Measurements from ENCODE around the gene CBY3.
A peak's percentile ranks its signal among the peaks of the same experiment; 100 is the strongest.

Gene CBY3

DNA sequence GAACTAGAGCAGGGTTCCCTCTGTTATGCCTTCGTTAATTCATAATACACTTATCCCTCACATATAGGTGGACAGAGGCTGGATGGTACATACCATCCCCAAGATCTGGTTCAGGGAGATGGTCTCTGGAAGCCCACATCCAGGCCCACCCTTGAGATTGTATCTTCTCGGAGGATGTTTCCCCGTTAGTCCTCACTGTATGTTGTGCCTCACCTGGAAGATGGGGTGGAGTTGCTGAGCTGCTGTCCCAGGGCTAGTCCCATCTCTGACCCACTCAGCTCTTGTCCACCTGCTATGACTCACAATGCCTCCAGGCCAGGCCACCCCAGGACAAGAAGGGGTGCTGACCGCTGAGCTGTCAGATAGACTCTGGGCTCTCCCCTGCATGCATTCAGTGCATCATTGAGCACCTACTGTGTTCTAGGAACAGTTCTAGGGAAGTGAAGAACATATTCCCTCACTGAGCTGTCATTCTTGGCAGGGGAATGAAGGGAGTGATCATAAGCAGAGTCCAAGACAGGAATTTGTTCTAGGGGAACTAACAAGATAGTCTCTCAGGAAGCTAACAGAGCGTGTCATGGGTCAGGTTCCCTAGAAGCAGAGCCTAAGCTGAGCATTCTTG is at the start of gene CBY3:
Gene CBY3, minus strand, starts transcription at position 255 of the 622 bp plus-strand sequence. Its CDS starts 116 bp downstream, at position 139.
- TF ChIP-seq, protein P1, sequence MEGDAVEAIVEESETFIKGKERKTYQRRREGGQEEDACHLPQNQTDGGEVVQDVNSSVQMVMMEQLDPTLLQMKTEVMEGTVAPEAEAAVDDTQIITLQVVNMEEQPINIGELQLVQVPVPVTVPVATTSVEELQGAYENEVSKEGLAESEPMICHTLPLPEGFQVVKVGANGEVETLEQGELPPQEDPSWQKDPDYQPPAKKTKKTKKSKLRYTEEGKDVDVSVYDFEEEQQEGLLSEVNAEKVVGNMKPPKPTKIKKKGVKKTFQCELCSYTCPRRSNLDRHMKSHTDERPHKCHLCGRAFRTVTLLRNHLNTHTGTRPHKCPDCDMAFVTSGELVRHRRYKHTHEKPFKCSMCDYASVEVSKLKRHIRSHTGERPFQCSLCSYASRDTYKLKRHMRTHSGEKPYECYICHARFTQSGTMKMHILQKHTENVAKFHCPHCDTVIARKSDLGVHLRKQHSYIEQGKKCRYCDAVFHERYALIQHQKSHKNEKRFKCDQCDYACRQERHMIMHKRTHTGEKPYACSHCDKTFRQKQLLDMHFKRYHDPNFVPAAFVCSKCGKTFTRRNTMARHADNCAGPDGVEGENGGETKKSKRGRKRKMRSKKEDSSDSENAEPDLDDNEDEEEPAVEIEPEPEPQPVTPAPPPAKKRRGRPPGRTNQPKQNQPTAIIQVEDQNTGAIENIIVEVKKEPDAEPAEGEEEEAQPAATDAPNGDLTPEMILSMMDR (conservative IDR thresholded peaks at IDR 0.05; ENCODE audit: low read depth) = no peak
- peak within 1 kb of the TSS; percentile 13 for H3K27ac ChIP-seq
- no peak for DNase-seq (ENCODE audit: low spot score)
- ChIA-PET CTCF (interaction anchor here (1.1 to 1.3 kb wide), 2 partner anchors 23 to 25 kb away, joined by 4 to 5 read pairs; no protein-coding TSS in a partner anchor), POLR2A (ENCODE audit: low non-redundant PET) (no interaction called here)

DNA sequence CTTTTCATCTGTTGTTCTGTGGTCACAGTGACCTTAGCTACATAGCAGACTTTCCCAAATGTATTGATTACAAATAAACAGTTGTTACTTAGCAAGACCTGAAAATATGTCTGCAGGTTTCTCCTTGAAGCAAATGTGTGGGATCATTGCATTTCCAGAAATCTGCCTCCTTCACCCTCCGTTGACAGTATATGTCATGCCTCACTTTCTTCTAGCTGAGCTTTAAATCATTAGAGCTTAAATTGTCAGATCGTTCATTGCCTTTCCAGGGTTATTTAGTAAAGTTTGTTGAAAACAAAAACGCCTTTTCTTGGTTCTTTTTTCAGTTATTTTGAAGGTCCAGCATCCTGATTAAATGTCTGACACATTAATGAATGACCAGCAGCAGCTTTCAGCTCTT is 49.5 kb upstream of the CBY3 start:
- DNase-seq (ENCODE audit: low spot score) = no peak
- ChIA-PET POLR2A (ENCODE audit: low non-redundant PET) (interaction anchor here (0.5 kb wide), 1 partner anchor 41 kb away, joined by 7 read pairs; no protein-coding TSS in a partner anchor), CTCF (no interaction called here)
- no peak overlapping the region for H3K27ac ChIP-seq
- TF ChIP-seq, protein P1 (conservative IDR thresholded peaks at IDR 0.05; ENCODE audit: low read depth) = no peak

DNA sequence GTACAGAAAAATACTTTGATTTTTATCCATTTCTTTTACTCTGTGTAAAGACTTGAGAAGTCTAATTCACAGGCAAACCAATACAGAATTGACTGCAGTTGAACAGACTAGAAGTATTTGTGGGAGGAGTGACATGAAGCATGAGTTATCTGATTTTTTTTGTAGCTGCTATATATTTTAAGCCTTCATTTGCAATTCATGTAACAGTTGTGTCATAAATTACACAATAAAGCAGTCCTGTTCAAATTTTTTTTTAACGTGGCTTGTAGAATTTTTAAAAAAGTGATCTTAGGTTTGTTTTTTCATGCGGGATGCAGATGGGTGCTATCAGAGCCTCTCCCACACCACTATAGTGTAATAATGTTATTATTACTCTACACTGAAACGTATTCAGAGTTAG is 48.9 kb upstream of the CBY3 start:
- ChIA-PET POLR2A (ENCODE audit: low non-redundant PET) (interaction anchor here (0.5 kb wide), 1 partner anchor 41 kb away, joined by 7 read pairs; no protein-coding TSS in a partner anchor), CTCF (no interaction called here)
- TF ChIP-seq, protein P1 (conservative IDR thresholded peaks at IDR 0.05; ENCODE audit: low read depth) = no peak
- no peak overlapping the region for H3K27ac ChIP-seq
- DNase-seq (ENCODE audit: low spot score) = no peak

DNA sequence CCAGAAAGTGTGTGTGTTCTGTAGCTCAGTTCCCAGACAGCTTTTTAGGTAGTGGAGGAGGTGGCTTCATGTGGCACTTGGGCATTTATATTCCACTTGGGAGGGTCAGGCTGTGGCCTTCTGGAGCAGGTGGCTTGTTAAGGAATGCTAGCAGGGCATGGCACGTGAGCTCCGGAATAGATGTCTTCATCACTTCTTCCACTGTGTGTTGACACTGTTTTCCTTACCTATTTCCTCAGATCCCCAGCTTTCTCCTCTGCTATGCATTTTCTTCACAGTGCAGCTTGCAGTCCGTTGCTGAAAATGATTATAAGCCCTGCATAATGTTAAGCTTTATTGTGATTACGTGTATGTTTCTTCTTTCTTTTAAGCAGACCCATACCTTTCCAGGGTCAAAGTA is 48.5 kb upstream of the CBY3 start:
- CTCF ChIA-PET = no interaction called here
- TF ChIP-seq, protein P1 (conservative IDR thresholded peaks at IDR 0.05; ENCODE audit: low read depth) = no peak
- DNase-seq (ENCODE audit: low spot score) = no peak
- POLR2A ChIA-PET (ENCODE audit: low non-redundant PET) = no interaction called here
- no peak overlapping the region for H3K27ac ChIP-seq

DNA sequence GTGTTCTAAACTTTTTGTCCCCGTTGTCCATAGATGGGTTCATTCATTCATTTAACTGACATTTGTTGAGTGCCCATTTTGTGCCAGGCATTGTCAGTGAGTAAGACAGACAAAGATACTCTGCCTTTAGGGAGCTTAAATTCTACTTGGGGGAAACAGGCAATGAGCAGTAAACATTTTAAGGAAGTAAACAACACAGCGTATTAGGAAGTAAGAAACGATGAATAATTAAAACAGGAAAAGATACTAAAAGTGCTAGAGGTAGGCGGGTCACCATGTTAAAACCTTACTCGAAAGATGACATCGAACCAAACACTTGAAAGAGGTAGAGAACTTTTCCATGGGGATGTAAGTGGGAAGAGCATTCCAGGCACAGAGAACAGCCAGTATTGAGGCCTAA is 46.3 kb upstream of the CBY3 start:
- no peak overlapping the region for H3K27ac ChIP-seq
- no peak for DNase-seq (ENCODE audit: low spot score)
- POLR2A ChIA-PET (ENCODE audit: low non-redundant PET) = no interaction called here
- TF ChIP-seq, protein P1 (conservative IDR thresholded peaks at IDR 0.05; ENCODE audit: low read depth) = no peak
- CTCF ChIA-PET = no interaction called here

DNA sequence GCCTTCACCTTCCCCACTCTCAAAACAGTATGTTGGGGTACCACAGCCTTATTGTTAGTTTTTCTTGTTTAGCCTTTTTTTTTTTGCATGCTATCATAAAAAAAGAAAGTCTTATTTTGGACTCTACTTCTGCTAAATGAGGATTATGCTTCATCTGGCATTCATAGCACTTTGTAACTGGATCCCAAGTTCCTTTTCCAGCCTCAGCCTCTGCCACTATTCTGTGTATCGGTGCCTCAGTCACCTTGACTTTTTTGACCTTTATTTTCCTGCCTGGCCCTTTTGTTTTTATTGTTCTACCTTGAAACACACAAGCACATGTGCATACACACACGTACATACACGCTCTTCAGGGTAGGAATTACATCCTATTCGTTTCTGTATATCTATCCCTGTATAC is 43.3 kb upstream of the CBY3 start:
- TF ChIP-seq, protein P1 (conservative IDR thresholded peaks at IDR 0.05; ENCODE audit: low read depth) = no peak
- DNase-seq (ENCODE audit: low spot score) = no peak
- CTCF ChIA-PET = interaction anchor here (0.6 to 1.1 kb wide), 2 partner anchors 39 to 80 kb away, joined by 3 read pairs; no protein-coding TSS in a partner anchor
- POLR2A ChIA-PET (ENCODE audit: low non-redundant PET) = interaction anchor here (0.6 kb wide), 1 partner anchor 19 kb away, joined by 10 read pairs; no protein-coding TSS in a partner anchor
- no peak overlapping the region for H3K27ac ChIP-seq

Data from RWPE1 (cell line).